Small intestine (tissue), 7 donors: ENCODE results near the gene CDH15. TPM values are rescaled to one million over a fixed set of nuclear protein-coding genes. Genes with fewer than 3 reads are reported as not detected.
A peak's percentile ranks its signal among the peaks of the same experiment; 100 is the strongest.
"Not testable (repeated sequence)": the region's sequence is repeated elsewhere in the genome, so short reads cannot be mapped to it uniquely, and the experiment has no call there.

Experiments
- DNase-seq, 2 donors: peaks; one replicate each; pipeline versions ENCODE4 v3.0.0 to v3.0.0-alpha.2; 2013
- FAIRE-seq: peaks from 2 replicates; lab custom pipeline; 2012; peaks lifted over from hg19 to GRCh38; lab: Jason Lieb, UNC
- H3K27ac ChIP-seq, 3 donors: one replicate each; pipeline ENCODE4 v1.5.1; 2013; ENCODE audit warnings: low read length in 2 of 3, mild to moderate bottlenecking in 2 of 3, control low read depth in 1 of 3, inconsistent platforms in 1 of 3, low read depth in 1 of 3, moderate library complexity in 1 of 3
- H3K27me3 ChIP-seq, 3 donors: one replicate each; pipeline ENCODE4 v1.6.1; 2013; ENCODE audit warnings: low read length in 3 of 3, inconsistent platforms in 1 of 3; ENCODE audit not compliant: control insufficient read depth in 3 of 3, insufficient read depth in 3 of 3
- H3K36me3 ChIP-seq, 3 donors: one replicate each; pipeline ENCODE4 v1.6.1; 2013; ENCODE audit warnings: low read length in 3 of 3, inconsistent platforms in 1 of 3, low read depth in 1 of 3, mild to moderate bottlenecking in 1 of 3, moderate library complexity in 1 of 3; ENCODE audit not compliant: control insufficient read depth in 3 of 3, insufficient read depth in 2 of 3
- H3K4me1 ChIP-seq, 3 donors: one replicate each; pipeline ENCODE4 v1.6.1; 2013; ENCODE audit warnings: low read length in 2 of 3, inconsistent platforms in 1 of 3, low read depth in 1 of 3, mild to moderate bottlenecking in 1 of 3, moderate library complexity in 1 of 3; ENCODE audit not compliant: control insufficient read depth in 3 of 3, insufficient read depth in 2 of 3
- H3K4me3 ChIP-seq, 3 donors: one replicate each; pipeline ENCODE4 v1.5.1; 2013; ENCODE audit warnings: low read length in 3 of 3, control low read depth in 1 of 3, inconsistent platforms in 1 of 3, low read depth in 1 of 3, mild to moderate bottlenecking in 1 of 3, moderate library complexity in 1 of 3
- H3K9me3 ChIP-seq, 2 donors: one replicate each; pipeline ENCODE4 v1.6.1; 2013; ENCODE audit warnings: low read depth in 1 of 2, low read length in 1 of 2; ENCODE audit not compliant: control insufficient read depth in 2 of 2, insufficient read depth in 1 of 2
- WGBS, 3 donors: extraction: QIAGEN DNeasy Blood & Tissue Kit; methylation state at CpG; one replicate each; pipeline ENCODE4 v1.1.7; 2013; 5-methylcytosine and 5-hydroxymethylcytosine counted together
- polyA plus RNA-seq, 4 donors: library from polyadenylated mRNA; stranded (reverse) in 3 of 4; unstranded in 1 of 4; fragments of 200-250 nt in 3 of 4; fragments of 120-200 nt in 1 of 4; gene quantifications; one replicate each; pipeline versions ENCODE4 v1.2.1 to v1.2.3, GENCODE V29; 2013
- donor health status: healthy with polysubstance abuse.
- donor health status: control.
- donor health status: control.
- donor health status: Bipolar disorder and iron deficiency.
- donor health status: healthy.

The CDH15 gene
- polyA plus RNA-seq, 4 donors, result 0.04 to 0.66 TPM; not detected in 2

GRCh38 chr16:89232107-89232506 lies 60.6 kb downstream of the CDH15 start:
- Histone ChIP-seq H3K4me3 (no peak overlapping the region), H3K27ac (no peak overlapping the region), H3K9me3 (peaks cover 0 to 72% of the 10 kb centered on the region in 2 donors), H3K4me1 (no peaks in the 10 kb centered on the region), H3K27me3 (no peaks in the 10 kb centered on the region), H3K36me3 (peaks cover 9 to 58% (median 9%) of the 10 kb centered on the region in 3 donors)
- FAIRE-seq (no peak), DNase-seq (no peak)
- 84 to 88% (median 85%) methylated on average over 2 of the region's 2 CpGs for WGBS, 3 donors

GRCh38 chr16:89233678-89234490 lies 62.3 kb downstream of the CDH15 start:
- Histone ChIP-seq H3K4me3 (no peak overlapping the region), H3K9me3 (peaks cover 0 to 55% of the 10 kb centered on the region in 2 donors), H3K27me3 (no peaks in the 10 kb centered on the region), H3K36me3 (peaks cover 3 to 48% (median 4%) of the 10 kb centered on the region in 3 donors), H3K4me1 (no peaks in the 10 kb centered on the region), H3K27ac (no peak overlapping the region)
- 95 to 96% (median 95%) methylated on average over 16 of the region's 16 CpGs for WGBS, 3 donors
- no peak for FAIRE-seq
- DNase-seq, result no peak

- no peak overlapping the region for H3K27ac ChIP-seq
- DNase-seq (no peak), FAIRE-seq (no peak)
- H3K27me3 ChIP-seq, result no peaks in the 10 kb centered on the region
- H3K36me3 ChIP-seq, result peaks cover 0 to 19% (median 0%) of the 10 kb centered on the region in 3 donors
- WGBS, 3 donors, result 86 to 90% (median 87%) methylated on average over 3 of the region's 3 CpGs
- H3K4me3 ChIP-seq, result no peak overlapping the region
- peaks cover 0 to 4% (median 0%) of the 10 kb centered on the region in 3 donors for H3K4me1 ChIP-seq
- H3K9me3 ChIP-seq, result peaks cover 0 to 21% of the 10 kb centered on the region in 2 donors
These were observed 66.2 kb downstream of the CDH15 start for GRCh38 chr16:89237733-89238132.

- peaks cover 0 to 4% (median 0%) of the 10 kb centered on the region in 3 donors for H3K4me1 ChIP-seq
- peaks cover 0 to 4% of the 10 kb centered on the region in 2 donors for H3K9me3 ChIP-seq
- H3K4me3 ChIP-seq, result peak overlapping the region; percentile 46 to 87 (median 77)
- WGBS, 3 donors, result 3 to 6% (median 3%) methylated on average over 30 to 39 of the region's 39 CpGs
- H3K27ac ChIP-seq, result peak overlapping the region; percentile 93 to 97 (median 96)
- no peak for FAIRE-seq
- peak; percentile 69 to 90 for DNase-seq
- no peaks in the 10 kb centered on the region for H3K27me3 ChIP-seq
- H3K36me3 ChIP-seq, result no peaks in the 10 kb centered on the region
These were observed 69.8 kb downstream of the CDH15 start for GRCh38 chr16:89241187-89242007.

GRCh38 chr16:89242795-89243200 lies 71.2 kb downstream of the CDH15 start:
- H3K27me3 ChIP-seq, result no peaks in the 10 kb centered on the region
- no peak for FAIRE-seq
- DNase-seq, result no peak
- 15 to 45% (median 37%) methylated on average over 12 of the region's 12 CpGs for WGBS, 3 donors
- peaks cover 0 to 4% of the 10 kb centered on the region in 2 donors for H3K9me3 ChIP-seq
- no peak overlapping the region for H3K4me3 ChIP-seq
- H3K27ac ChIP-seq, result no peak overlapping the region
- peaks cover 0 to 8% (median 0%) of the 10 kb centered on the region in 3 donors for H3K4me1 ChIP-seq
- H3K36me3 ChIP-seq, result no peaks in the 10 kb centered on the region

GRCh38 chr16:89243664-89244063 lies 72.1 kb downstream of the CDH15 start:
- Histone ChIP-seq H3K4me3 (no peak overlapping the region), H3K9me3 (peaks cover 0 to 9% of the 10 kb centered on the region in 2 donors), H3K4me1 (peaks cover 0 to 8% (median 0%) of the 10 kb centered on the region in 3 donors), H3K27me3 (peaks cover 0 to 3% (median 0%) of the 10 kb centered on the region in 3 donors), H3K27ac (no peak overlapping the region), H3K36me3 (no peaks in the 10 kb centered on the region)
- no peak for FAIRE-seq
- DNase-seq, result no peak
- 67 to 81% (median 74%) methylated on average over 5 of the region's 5 CpGs for WGBS, 3 donors

GRCh38 chr16:89244264-89244663 lies 72.7 kb downstream of the CDH15 start:
- H3K27ac ChIP-seq, H3K27me3 ChIP-seq, H3K36me3 ChIP-seq, H3K4me1 ChIP-seq, H3K4me3 ChIP-seq, DNase-seq, FAIRE-seq: not testable (repeated sequence)
- 74 to 81% (median 80%) methylated on average over 12 to 13 of the region's 13 CpGs for WGBS, 3 donors
- peaks cover 0 to 13% of the 10 kb centered on the region in 2 donors for H3K9me3 ChIP-seq

GRCh38 chr16:89244754-89245153 lies 73.2 kb downstream of the CDH15 start:
- no peak overlapping the region for H3K4me3 ChIP-seq
- peaks cover 0 to 14% of the 10 kb centered on the region in 2 donors for H3K9me3 ChIP-seq
- H3K27me3 ChIP-seq, result peaks cover 0 to 3% (median 0%) of the 10 kb centered on the region in 3 donors
- DNase-seq (peak in 1 of 2 donors; percentile 52), FAIRE-seq (no peak)
- peaks cover 0 to 8% (median 0%) of the 10 kb centered on the region in 3 donors for H3K4me1 ChIP-seq
- no peak overlapping the region for H3K27ac ChIP-seq
- no peaks in the 10 kb centered on the region for H3K36me3 ChIP-seq
- WGBS, 3 donors, result 34 to 62% (median 42%) methylated on average over 12 of the region's 12 CpGs
